ENCODE data around the gene VASN. TPM values are rescaled to one million over a fixed set of nuclear protein-coding genes. Genes with fewer than 3 reads are reported as not detected.

The VASN gene
- total RNA-seq, 4 donors from 2014 or later: 10.8 to 40.0 (median 25.8) TPM

- DNase-seq (ENCODE audit: low spot score): peak; percentile 71
- ATAC-seq (ENCODE audit: low FRiP score): peak; percentile 24
- TF ChIP-seq, protein P1, sequence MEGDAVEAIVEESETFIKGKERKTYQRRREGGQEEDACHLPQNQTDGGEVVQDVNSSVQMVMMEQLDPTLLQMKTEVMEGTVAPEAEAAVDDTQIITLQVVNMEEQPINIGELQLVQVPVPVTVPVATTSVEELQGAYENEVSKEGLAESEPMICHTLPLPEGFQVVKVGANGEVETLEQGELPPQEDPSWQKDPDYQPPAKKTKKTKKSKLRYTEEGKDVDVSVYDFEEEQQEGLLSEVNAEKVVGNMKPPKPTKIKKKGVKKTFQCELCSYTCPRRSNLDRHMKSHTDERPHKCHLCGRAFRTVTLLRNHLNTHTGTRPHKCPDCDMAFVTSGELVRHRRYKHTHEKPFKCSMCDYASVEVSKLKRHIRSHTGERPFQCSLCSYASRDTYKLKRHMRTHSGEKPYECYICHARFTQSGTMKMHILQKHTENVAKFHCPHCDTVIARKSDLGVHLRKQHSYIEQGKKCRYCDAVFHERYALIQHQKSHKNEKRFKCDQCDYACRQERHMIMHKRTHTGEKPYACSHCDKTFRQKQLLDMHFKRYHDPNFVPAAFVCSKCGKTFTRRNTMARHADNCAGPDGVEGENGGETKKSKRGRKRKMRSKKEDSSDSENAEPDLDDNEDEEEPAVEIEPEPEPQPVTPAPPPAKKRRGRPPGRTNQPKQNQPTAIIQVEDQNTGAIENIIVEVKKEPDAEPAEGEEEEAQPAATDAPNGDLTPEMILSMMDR (IDR thresholded peaks at IDR 0.05): no peak
Observed at GRCh38 chr16:4373909-4374742, 2.5 kb downstream of the VASN start.

GRCh38 chr16:4375717-4376116 is 4.1 kb downstream of the VASN start:
- TF ChIP-seq, protein P1 (IDR thresholded peaks at IDR 0.05): no peak
- ATAC-seq (ENCODE audit: low FRiP score): no peak
- DNase-seq (ENCODE audit: low spot score): no peak

- peak; percentile 77 for DNase-seq (ENCODE audit: low spot score)
- TF ChIP-seq, protein P1 (IDR thresholded peaks at IDR 0.05): no peak
- ATAC-seq (ENCODE audit: low FRiP score): peak; percentile 55
Observed at GRCh38 chr16:4376126-4376892, 4.7 kb downstream of the VASN start.

GRCh38 chr16:4376893-4377572 is 5.4 kb downstream of the VASN start:
- ATAC-seq (ENCODE audit: low FRiP score) (no peak), DNase-seq (ENCODE audit: low spot score) (no peak)
- TF ChIP-seq, protein P1 (IDR thresholded peaks at IDR 0.05): no peak

- ATAC-seq (ENCODE audit: low FRiP score) (no peak), DNase-seq (ENCODE audit: low spot score) (no peak)
- TF ChIP-seq, protein P1 (IDR thresholded peaks at IDR 0.05): no peak
Observed at GRCh38 chr16:4377573-4378154, 6.0 kb downstream of the VASN start.

GRCh38 chr16:4378161-4378666 is 6.6 kb downstream of the VASN start:
- DNase-seq (ENCODE audit: low spot score): no peak
- TF ChIP-seq, protein P1 (IDR thresholded peaks at IDR 0.05): no peak
- ATAC-seq (ENCODE audit: low FRiP score): no peak
